GM13977 (cell line): ENCODE results near the gene CEL.

ENCODE experiments used
- DNase-seq: peaks from one replicate; pipeline ENCODE4 v3.0.0; 2012; ENCODE audit warnings: low spot score
- in situ Hi-C: fragments of 300-500 bp; cut with MboI; formaldehyde crosslinking; loops from one replicate; pipeline ENCODE4 v1.12.0; 2022; ENCODE audit warnings: low sequenced_read_pairs, low pct_unique_long_range_greater_than_20kb, mixed read lengths, inconsistent platforms; ENCODE audit not compliant: unreplicated experiment
- TF ChIP-seq, protein P1 (sequence below): IDR thresholded peaks from 2 replicates; pipeline ENCODE4 v1.5.1; 2012; ENCODE audit warnings: mild to moderate bottlenecking, control low read depth; ENCODE audit not compliant: insufficient read depth; ENCODE audit errors: extremely low read depth, missing control alignments

The CEL gene

DNA sequence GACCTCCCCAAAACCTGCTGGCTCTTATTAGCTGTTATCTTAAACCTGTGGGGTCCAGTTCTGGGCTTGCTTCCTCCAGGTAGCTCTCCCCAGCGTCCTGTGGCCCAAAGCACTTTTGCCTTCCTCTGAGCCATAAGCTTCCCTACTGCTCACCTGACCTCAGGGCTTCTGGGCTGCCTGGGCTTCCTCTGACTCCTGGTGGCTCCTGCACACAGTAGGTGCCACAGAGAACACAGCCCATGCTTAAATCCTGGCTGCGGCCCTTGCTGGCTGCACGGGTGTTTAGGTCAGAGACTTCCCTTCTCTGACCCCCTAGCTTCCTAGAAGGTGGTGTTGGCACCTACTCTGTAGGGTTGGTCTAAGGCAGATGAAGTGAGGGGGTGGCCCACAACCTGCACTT lies 56.8 kb downstream of the CEL start:
- TF ChIP-seq, protein P1, sequence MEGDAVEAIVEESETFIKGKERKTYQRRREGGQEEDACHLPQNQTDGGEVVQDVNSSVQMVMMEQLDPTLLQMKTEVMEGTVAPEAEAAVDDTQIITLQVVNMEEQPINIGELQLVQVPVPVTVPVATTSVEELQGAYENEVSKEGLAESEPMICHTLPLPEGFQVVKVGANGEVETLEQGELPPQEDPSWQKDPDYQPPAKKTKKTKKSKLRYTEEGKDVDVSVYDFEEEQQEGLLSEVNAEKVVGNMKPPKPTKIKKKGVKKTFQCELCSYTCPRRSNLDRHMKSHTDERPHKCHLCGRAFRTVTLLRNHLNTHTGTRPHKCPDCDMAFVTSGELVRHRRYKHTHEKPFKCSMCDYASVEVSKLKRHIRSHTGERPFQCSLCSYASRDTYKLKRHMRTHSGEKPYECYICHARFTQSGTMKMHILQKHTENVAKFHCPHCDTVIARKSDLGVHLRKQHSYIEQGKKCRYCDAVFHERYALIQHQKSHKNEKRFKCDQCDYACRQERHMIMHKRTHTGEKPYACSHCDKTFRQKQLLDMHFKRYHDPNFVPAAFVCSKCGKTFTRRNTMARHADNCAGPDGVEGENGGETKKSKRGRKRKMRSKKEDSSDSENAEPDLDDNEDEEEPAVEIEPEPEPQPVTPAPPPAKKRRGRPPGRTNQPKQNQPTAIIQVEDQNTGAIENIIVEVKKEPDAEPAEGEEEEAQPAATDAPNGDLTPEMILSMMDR, result no peak
- in situ Hi-C loops, result no loop called here
- DNase-seq, result no peak

DNA sequence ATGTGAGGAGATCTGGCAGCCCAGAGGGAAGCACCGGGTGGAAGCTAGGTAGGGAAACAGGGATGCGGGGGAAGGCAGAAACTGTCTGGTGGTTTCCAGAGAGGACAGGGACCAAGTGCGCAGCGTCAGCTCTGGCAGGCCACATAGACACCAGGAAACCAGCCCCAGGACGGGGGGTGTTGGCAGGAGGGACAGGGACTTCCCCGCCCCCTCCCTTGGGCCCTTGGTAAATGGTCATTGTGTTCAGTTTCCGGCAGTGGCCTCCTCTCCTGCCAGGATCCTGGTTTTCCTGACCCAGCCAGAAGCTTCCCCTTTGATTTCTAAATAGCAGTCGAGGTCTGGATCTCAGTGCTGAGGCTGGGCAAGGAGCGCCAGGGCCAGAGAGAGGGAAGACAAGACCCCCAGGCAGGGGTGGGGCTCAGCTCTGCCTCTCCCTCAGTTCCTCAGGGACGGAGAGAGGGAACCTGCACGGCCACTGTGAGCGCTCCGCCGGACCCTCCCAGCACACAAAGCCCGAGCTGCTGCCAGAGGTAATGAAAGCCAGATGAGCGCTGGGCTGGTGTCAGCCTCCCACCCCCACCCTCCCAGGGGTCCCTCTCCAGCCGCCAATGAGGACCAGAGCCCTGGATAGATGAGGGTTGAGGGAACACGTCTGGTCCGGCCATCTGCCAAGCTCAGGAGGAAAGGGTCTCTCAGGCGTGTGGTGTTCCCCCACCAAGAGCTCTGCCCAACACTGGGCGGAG lies 57.5 kb downstream of the CEL start:
- no peak for DNase-seq
- TF ChIP-seq, protein P1, result no peak
- in situ Hi-C loops, result no loop called here

DNA sequence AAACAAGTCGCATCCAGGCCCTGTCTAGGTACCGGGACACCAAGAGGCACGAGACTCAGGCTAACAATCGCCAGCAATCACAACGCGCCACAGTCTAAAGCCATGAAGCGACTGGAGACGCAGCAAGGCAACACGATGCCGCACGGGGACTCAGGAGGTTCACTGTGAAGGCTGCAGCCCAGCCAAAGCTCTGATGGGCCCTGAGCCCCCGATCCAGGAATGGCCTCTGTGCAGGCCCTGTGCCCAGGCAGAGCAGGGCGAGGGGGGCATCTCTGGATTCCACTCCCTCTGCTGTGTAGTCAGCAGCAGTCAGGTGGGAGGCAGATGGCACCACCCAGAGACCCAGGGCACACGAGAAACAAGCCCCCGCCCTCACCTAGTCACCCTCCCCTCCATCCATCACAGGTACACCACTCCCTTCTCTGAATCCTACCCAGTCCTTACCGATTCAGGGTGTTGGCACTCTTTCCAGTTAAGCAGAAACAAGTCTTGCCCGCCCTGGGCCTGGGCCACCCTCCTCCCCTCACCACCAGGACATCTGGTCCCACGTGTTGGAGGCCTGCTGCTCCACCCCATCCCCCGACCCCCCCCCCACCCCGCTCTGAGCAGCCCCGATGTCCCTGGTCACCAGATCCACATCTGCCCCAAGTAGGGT lies 58.2 kb downstream of the CEL start:
- no peak for DNase-seq
- in situ Hi-C loops, result no loop called here
- TF ChIP-seq, protein P1, result no peak

DNA sequence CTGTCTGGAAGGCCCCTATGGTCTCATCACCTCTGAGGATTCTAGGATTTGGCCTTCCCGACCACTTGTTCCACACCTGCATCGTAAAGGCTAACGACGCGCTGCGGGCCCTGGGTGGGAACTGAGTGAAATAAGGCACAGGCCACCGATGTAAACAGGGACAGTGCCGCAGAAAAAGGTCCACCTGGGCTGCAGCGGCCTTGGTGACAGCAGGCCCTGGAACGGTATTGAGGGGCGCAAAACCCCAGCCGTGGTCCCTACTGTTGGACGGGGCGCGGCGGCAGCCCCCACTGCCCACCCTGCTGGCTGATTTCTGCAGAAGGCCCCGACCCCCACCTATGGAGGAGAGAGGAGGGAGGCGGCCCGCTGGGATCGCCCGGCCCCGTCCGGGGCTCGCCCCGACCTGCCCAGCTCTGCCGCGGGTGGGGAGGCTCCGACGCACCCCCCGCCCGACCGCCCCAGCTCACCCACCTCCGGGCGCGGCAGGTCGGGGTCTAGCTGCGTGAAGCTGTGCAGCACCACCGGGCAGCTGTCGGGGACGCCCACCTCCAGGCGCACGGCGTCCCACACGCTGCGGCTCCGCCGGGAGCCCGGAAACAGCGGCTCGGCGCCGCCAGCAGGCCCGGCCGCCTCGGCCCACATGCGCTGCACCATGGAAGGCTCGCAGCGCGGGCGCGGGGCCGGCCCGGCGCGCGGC lies 58.9 kb downstream of the CEL start:
- no peak for DNase-seq
- in situ Hi-C loops, result no loop called here
- TF ChIP-seq, protein P1, result no peak
